ENCODE results near the gene LNPEP.

- no peak for TF ChIP-seq CTCF (IDR thresholded peaks at IDR 0.05)
- TF ChIP-seq POLR2A (IDR thresholded peaks at IDR 0.05): no peak
Measured at GRCh38 chr5:97077246-97077645, 141.4 kb downstream of the LNPEP start.

Measured in vagina (tissue), 2 donors.